KMS-11 (cell line): ENCODE data around the gene TBC1D8.

Experiments used
- H2AFZ ChIP-seq: fragments of 200-600 bp; sonication (generic); 2 replicates; pipeline ENCODE4 v1.6.1; 2016; ENCODE audit warnings: antibody characterized with exemption, mixed run types, low read depth
- H3K27ac ChIP-seq: fragments of 200-600 bp; sonication (generic); 2 replicates; pipeline ENCODE4 v1.6.1; 2016; ENCODE audit warnings: mild to moderate bottlenecking, mixed run types
- H3K27me3 ChIP-seq: fragments of 200-600 bp; sonication (generic); 2 replicates; pipeline ENCODE4 v1.6.1; 2017; ENCODE audit warnings: mild to moderate bottlenecking, low read depth, mixed run types, moderate library complexity; ENCODE audit not compliant: insufficient read depth
- H3K36me3 ChIP-seq: fragments of 200-600 bp; sonication (generic); 2 replicates; pipeline ENCODE4 v1.6.1; 2017; ENCODE audit warnings: mild to moderate bottlenecking, mixed run types; ENCODE audit not compliant: insufficient read depth
- H3K4me1 ChIP-seq: fragments of 200-600 bp; sonication (generic); 2 replicates; pipeline ENCODE4 v1.6.1; 2016; ENCODE audit warnings: mild to moderate bottlenecking, low read depth, mixed run types; ENCODE audit not compliant: poor library complexity, severe bottlenecking
- H3K4me2 ChIP-seq: fragments of 200-600 bp; sonication (generic); 2 replicates; pipeline ENCODE4 v1.7.0; 2016; ENCODE audit warnings: mild to moderate bottlenecking, mixed run types
- H3K4me3 ChIP-seq: fragments of 200-600 bp; sonication (generic); IDR thresholded peaks from 2 replicates; pipeline ENCODE4 v1.6.1; 2017; ENCODE audit warnings: low read depth, low read length, mixed read lengths; ENCODE audit not compliant: insufficient read depth
- H3K79me2 ChIP-seq: fragments of 200-600 bp; sonication (generic); 2 replicates; pipeline ENCODE4 v1.6.1; 2016; ENCODE audit warnings: low read depth, mixed run types; ENCODE audit not compliant: insufficient read depth
- H3K9ac ChIP-seq: fragments of 200-600 bp; sonication (generic); 2 replicates; pipeline ENCODE4 v1.6.1; 2016; ENCODE audit warnings: mild to moderate bottlenecking, mixed run types
- H4K20me1 ChIP-seq: fragments of 200-600 bp; sonication (generic); 2 replicates; pipeline ENCODE4 v1.6.1; 2016; ENCODE audit warnings: mild to moderate bottlenecking, mixed run types; ENCODE audit not compliant: insufficient read depth
- TF ChIP-seq, protein P1 (sequence below): fragments of 200-600 bp; sonication (generic); conservative IDR thresholded peaks from 2 replicates; pipeline ENCODE4 v1.6.1; 2017; ENCODE audit warnings: low read depth, mild to moderate bottlenecking, antibody characterized with exemption, low read length, moderate library complexity, mixed read lengths

Gene TBC1D8

GRCh38 chr2:101160454-101160853 lies 9.3 kb upstream of the TBC1D8 start:
- H3K27ac ChIP-seq = no peak overlapping the region
- no peak overlapping the region for H2AFZ ChIP-seq
- H3K36me3 ChIP-seq = no peaks in the 10 kb centered on the region
- H3K27me3 ChIP-seq = no peaks in the 10 kb centered on the region
- no peaks in the 10 kb centered on the region for H4K20me1 ChIP-seq
- no peaks in the 10 kb centered on the region for H3K79me2 ChIP-seq
- no peak overlapping the region for H3K9ac ChIP-seq
- TF ChIP-seq, protein P1, sequence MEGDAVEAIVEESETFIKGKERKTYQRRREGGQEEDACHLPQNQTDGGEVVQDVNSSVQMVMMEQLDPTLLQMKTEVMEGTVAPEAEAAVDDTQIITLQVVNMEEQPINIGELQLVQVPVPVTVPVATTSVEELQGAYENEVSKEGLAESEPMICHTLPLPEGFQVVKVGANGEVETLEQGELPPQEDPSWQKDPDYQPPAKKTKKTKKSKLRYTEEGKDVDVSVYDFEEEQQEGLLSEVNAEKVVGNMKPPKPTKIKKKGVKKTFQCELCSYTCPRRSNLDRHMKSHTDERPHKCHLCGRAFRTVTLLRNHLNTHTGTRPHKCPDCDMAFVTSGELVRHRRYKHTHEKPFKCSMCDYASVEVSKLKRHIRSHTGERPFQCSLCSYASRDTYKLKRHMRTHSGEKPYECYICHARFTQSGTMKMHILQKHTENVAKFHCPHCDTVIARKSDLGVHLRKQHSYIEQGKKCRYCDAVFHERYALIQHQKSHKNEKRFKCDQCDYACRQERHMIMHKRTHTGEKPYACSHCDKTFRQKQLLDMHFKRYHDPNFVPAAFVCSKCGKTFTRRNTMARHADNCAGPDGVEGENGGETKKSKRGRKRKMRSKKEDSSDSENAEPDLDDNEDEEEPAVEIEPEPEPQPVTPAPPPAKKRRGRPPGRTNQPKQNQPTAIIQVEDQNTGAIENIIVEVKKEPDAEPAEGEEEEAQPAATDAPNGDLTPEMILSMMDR = no peak
- no peaks in the 10 kb centered on the region for H3K4me1 ChIP-seq
- no peak overlapping the region for H3K4me2 ChIP-seq
- H3K4me3 ChIP-seq = no peak overlapping the region

DNA sequence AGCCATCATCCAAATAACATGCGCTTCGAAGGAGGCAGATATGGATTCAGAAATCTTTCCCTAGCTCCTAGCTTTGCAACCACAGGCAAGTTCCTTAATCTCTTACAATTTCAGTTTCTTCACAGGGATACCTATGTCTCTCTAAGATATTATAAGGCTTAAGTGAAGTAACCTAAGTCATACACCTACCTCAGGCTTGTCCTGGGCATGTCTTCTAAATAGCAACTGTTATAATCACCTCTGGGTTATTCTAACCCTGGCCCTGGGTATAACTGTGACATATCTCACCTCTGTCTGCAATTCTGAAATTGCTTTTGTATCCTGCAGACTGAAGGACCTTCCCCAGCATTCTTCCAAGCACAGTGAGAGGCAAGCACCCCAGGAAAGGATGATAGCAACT lies 8.3 kb upstream of the TBC1D8 start:
- Histone ChIP-seq H3K27me3 (no peaks in the 10 kb centered on the region), H2AFZ (no peak overlapping the region), H4K20me1 (no peaks in the 10 kb centered on the region), H3K4me1 (no peaks in the 10 kb centered on the region), H3K4me3 (no peak overlapping the region), H3K9ac (no peak overlapping the region), H3K79me2 (no peaks in the 10 kb centered on the region), H3K4me2 (no peak overlapping the region), H3K36me3 (no peaks in the 10 kb centered on the region), H3K27ac (no peak overlapping the region)
- TF ChIP-seq, protein P1 = no peak

GRCh38 chr2:101157272-101157671 lies 6.1 kb upstream of the TBC1D8 start:
- Histone ChIP-seq H3K27ac (no peak overlapping the region), H3K4me3 (no peak overlapping the region), H2AFZ (no peak overlapping the region), H3K27me3 (no peaks in the 10 kb centered on the region), H3K4me1 (peaks cover 5% of the 10 kb centered on the region), H3K36me3 (no peaks in the 10 kb centered on the region), H3K79me2 (no peaks in the 10 kb centered on the region), H4K20me1 (no peaks in the 10 kb centered on the region), H3K9ac (no peak overlapping the region), H3K4me2 (no peak overlapping the region)
- TF ChIP-seq, protein P1 = no peak

DNA sequence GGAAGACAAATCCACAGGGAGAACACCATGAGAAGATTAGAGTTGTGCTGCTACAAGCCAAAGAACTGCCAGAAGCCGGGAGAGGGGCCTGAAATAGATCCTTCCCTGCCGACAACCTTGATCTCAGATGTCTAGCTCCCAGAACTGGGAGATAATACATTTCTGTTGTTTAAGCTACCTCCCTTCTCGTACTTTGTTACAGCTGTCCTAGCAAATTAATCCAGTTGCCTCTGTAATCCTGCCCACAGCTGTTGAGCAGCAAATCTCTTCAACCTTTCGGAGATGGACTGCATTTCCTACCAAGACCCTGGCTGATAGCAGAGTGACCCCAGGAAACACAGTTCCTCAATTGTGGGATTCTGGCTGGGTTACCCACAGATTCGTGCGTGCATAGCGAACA lies 2.6 kb upstream of the TBC1D8 start:
- no peak overlapping the region for H3K27ac ChIP-seq
- no peak overlapping the region for H3K4me3 ChIP-seq
- H2AFZ ChIP-seq = no peak overlapping the region
- no peak overlapping the region for H3K9ac ChIP-seq
- no peak overlapping the region for H3K4me2 ChIP-seq
- H3K36me3 ChIP-seq = no peaks in the 10 kb centered on the region
- TF ChIP-seq, protein P1 = no peak
- peaks cover 12% of the 10 kb centered on the region for H3K4me1 ChIP-seq
- no peaks in the 10 kb centered on the region for H4K20me1 ChIP-seq
- 0 out of 2 replicates have a peak, but pooled peaks cover 3% of the 10 kb centered on the region for H3K27me3 ChIP-seq
- no peaks in the 10 kb centered on the region for H3K79me2 ChIP-seq
